Natural killer cell treated with Interleukin-12 subunit alpha and Interleukin-12 subunit beta and Interleukin-15 and Interleukin-18, amount 100 ng/mL, for 72 hours (primary cell): ENCODE results near the gene APOF. TPM values are rescaled to one million over a fixed set of nuclear protein-coding genes. Genes with fewer than 3 reads are reported as not detected.
"Not testable (repeated sequence)": the region's sequence is repeated elsewhere in the genome, so short reads cannot be mapped to it uniquely, and the experiment has no call there.

Experiments used
- ATAC-seq, 2 donors: fragments of 150-1000 bp; cut with Tn5 transposase in 1 of 2; sonication (Bioruptor Pico), chemical (Tn5 transposase) in 1 of 2; 2 replicates each; pipeline ENCODE4 v1.10.0; 2021
- DNase-seq: peaks from one replicate; pipeline ENCODE4 v3.0.0; 2022; ENCODE audit warnings: low spot score
- H3K27ac Mint-ChIP-seq, 2 donors: 1 replicate in 1 of 2; 2 replicates in 1 of 2; pipeline ENCODE4 v1.8.0; 2022; ENCODE audit warnings: mixed read lengths in 2 of 2, mild to moderate bottlenecking in 1 of 2, moderate library complexity in 1 of 2
- H3K27me3 Mint-ChIP-seq, 2 donors: 1 replicate in 1 of 2; 2 replicates in 1 of 2; pipeline ENCODE4 v1.8.0; 2022; ENCODE audit warnings: mixed read lengths in 2 of 2
- H3K36me3 Mint-ChIP-seq: one replicate; pipeline ENCODE4 v1.8.0; 2022; ENCODE audit warnings: mixed read lengths
- H3K4me1 Mint-ChIP-seq, 2 donors: 1 replicate in 1 of 2; 2 replicates in 1 of 2; pipeline ENCODE4 v1.8.0; 2022; ENCODE audit warnings: low read depth in 2 of 2, mixed read lengths in 2 of 2, mild to moderate bottlenecking in 1 of 2
- H3K4me3 Mint-ChIP-seq: one replicate; pipeline ENCODE4 v1.8.0; 2022; ENCODE audit warnings: mixed read lengths
- H3K9me3 Mint-ChIP-seq: 2 replicates; pipeline ENCODE4 v1.8.0; 2022; ENCODE audit warnings: mixed read lengths
- total RNA-seq, 2 donors: library from RNA; stranded (reverse); gene quantifications; one replicate each; pipeline ENCODE4 v1.2.3, GENCODE V29; 2022

APOF gene, protein sequence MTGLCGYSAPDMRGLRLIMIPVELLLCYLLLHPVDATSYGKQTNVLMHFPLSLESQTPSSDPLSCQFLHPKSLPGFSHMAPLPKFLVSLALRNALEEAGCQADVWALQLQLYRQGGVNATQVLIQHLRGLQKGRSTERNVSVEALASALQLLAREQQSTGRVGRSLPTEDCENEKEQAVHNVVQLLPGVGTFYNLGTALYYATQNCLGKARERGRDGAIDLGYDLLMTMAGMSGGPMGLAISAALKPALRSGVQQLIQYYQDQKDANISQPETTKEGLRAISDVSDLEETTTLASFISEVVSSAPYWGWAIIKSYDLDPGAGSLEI
- not detected for total RNA-seq

GRCh38 chr12:56362130-56363059, at the start of gene APOF:
APOF (minus strand) TSS chr12:56362857; CDS start chr12:56362745, 112 bp downstream.
- DNase-seq (no peak), ATAC-seq (no peak)
- Mint-ChIP-seq H3K27ac (peak within 1 kb of the TSS; percentile 88 to 95), H3K4me3 (peak within 1 kb of the TSS; percentile 86), H3K36me3 (no peaks in the 10 kb centered on the region), H3K4me1 (peaks cover 13 to 21% of the 10 kb centered on the region in 2 donors), H3K27me3 (no peaks in the 10 kb centered on the region), H3K9me3 (no peaks in the 10 kb centered on the region)

DNA sequence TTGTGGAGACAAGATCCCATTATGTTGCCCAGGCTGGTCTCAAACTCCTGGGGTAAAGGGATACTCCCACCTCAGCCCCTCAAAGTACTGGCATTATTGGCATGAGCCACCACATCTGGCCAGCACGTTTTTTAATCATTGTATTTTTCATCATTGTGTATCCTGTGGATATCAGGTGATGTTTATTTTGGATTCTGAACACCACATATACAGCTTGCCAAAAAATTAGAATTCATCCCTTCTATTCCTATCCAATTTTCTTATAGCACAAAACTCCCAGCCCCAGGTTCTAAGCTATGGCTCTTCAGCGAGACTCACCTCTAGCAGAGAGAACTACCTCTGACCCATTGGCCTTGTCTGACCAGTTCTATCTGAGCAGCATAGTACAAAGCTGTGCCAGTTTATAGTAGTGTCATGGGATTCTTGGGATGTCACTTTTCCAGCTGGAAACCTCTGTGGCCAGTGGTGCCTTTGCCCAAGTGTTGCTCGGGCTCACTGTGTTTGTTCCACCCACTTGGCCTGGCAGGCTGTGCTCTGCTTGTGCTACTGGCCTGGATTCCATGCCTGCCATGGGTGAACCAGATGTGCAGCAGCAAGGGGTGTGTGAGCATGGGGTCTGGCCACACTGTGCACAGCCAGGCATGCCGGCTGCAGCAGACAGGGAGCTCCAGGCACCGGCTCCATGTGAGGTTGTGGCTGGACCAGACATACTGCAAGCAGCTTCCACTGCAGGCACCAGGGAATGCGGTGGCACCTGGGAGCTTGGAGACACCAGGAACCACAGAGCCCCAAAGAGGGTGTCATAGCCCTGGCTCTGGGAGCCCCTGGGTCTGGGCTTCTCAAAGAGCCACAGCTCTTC, 49.4 kb upstream of the APOF start:
- no peak overlapping the region for H3K27ac Mint-ChIP-seq
- H3K9me3 Mint-ChIP-seq = no peaks in the 10 kb centered on the region
- H3K4me1 Mint-ChIP-seq = no peaks in the 10 kb centered on the region
- no peak overlapping the region for H3K4me3 Mint-ChIP-seq
- H3K36me3 Mint-ChIP-seq = peaks cover 5% of the 10 kb centered on the region
- H3K27me3 Mint-ChIP-seq = no peaks in the 10 kb centered on the region
- no peak for DNase-seq
- ATAC-seq = peak in 1 of 2 donors; percentile 14

GRCh38 chr12:56410768-56411167, 48.1 kb upstream of the APOF start:
- DNase-seq (no peak), ATAC-seq (no peak)
- no peak overlapping the region for H3K4me3 Mint-ChIP-seq
- H3K9me3 Mint-ChIP-seq = no peaks in the 10 kb centered on the region
- no peaks in the 10 kb centered on the region for H3K27me3 Mint-ChIP-seq
- H3K36me3 Mint-ChIP-seq = peaks cover 5% of the 10 kb centered on the region
- no peak overlapping the region for H3K27ac Mint-ChIP-seq
- no peaks in the 10 kb centered on the region for H3K4me1 Mint-ChIP-seq

DNA sequence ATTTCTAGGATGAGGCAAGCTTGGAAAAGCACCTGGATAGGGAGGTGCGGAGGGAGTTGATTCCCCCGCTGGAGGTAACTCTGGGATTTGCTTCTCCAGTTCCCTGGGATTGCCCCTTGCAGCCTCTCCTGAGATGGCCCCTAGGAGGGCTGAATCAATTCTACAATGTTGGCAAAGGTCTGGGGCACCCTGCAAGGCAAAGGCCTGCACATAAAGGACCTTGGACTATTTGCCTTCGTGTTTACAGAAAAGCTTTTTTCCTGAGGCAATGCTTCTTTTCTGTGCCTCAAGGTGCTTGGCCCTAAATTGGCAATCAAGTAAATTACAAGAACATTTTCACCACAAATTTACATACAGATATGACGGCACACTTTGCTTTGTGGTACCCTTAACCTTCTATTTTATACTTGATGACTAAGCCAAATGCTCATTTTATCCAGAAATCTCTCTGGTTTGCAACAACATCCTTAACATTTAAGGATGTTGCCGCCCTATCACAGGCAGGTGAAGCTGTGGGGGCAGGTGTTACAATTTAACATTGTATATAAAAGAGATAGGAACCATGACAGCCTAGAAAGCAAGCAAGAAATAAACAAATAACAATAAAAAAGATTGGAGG, 46.3 kb upstream of the APOF start:
- DNase-seq (no peak), ATAC-seq (no peak)
- Mint-ChIP-seq H3K9me3 (no peaks in the 10 kb centered on the region), H3K36me3 (no peaks in the 10 kb centered on the region), H3K27ac (no peak overlapping the region), H3K27me3 (no peaks in the 10 kb centered on the region), H3K4me1 (no peaks in the 10 kb centered on the region), H3K4me3 (no peak overlapping the region)

DNA sequence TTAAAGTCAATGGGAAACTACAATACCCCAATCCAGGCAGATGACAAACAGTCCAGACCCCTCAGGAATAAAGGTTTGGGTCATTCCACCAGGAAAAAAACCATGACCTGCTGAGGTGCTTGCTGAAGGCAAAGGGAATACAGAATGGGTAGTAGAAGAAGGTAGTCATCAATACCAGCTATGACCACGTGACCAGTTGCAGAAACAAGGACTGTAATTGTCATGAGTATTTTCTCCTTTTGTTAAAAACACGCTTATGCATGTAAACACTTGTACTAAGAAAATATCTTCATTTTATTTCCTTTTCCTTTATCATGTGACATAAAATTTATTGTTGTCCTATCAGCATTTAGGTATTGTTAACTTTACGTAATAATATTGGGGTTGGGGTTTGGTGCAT, 41.6 kb upstream of the APOF start:
- H3K27ac Mint-ChIP-seq, H3K4me3 Mint-ChIP-seq, H3K9me3 Mint-ChIP-seq, ATAC-seq, H3K4me1 Mint-ChIP-seq, DNase-seq, H3K27me3 Mint-ChIP-seq, H3K36me3 Mint-ChIP-seq: not testable (repeated sequence)

GRCh38 chr12:56401612-56402011, 39.0 kb upstream of the APOF start:
- not testable (repeated sequence) for H3K9me3 Mint-ChIP-seq, H3K4me1 Mint-ChIP-seq, DNase-seq, H3K4me3 Mint-ChIP-seq, H3K27me3 Mint-ChIP-seq, H3K27ac Mint-ChIP-seq, H3K36me3 Mint-ChIP-seq, ATAC-seq

DNA sequence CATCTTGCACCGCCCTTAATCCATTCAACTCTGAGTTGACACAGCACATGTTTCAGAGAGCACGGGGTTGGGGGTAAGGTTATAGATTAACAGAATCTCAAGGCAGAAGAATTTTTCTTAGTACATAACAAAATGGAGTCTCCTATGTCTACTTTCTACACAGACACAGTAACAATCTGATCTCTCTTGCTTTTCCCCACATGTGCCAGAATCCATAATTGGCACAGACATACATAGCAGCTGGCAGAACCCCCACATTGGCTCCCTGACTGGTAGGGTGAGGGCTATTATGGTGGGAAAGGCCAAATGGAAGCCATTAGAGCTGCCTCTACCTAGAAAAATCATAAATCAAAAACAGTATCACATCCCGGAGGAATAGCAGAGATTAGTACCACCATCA, 38.5 kb upstream of the APOF start:
- H3K27me3 Mint-ChIP-seq, H3K9me3 Mint-ChIP-seq, H3K4me3 Mint-ChIP-seq, H3K36me3 Mint-ChIP-seq, ATAC-seq, DNase-seq, H3K4me1 Mint-ChIP-seq, H3K27ac Mint-ChIP-seq: not testable (repeated sequence)

- not testable (repeated sequence) for ATAC-seq, H3K4me1 Mint-ChIP-seq, H3K9me3 Mint-ChIP-seq
Observed at GRCh38 chr12:56399466-56399865, 36.8 kb upstream of the APOF start.

DNA sequence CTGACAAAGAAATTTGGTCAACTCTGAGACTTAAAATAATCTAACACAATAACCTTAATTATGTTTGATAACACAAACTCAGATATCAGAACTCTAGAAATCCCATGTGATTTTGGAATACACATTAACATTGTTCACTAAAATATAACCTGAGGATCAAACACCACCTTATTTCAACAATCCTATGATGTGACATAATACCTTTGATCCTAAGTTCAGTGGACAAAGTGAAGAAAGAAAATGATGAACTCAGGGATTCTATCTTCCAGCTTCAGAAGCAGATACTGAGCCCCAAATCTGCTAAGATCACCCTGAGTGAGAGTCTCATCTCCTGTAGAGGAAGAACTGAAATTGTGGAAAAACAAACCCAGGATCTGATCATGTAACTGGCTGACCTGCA, 35.7 kb upstream of the APOF start:
- H3K4me3 Mint-ChIP-seq = no peak overlapping the region
- DNase-seq (no peak), ATAC-seq (no peak)
- no peaks in the 10 kb centered on the region for H3K4me1 Mint-ChIP-seq
- peaks cover 7% of the 10 kb centered on the region for H3K9me3 Mint-ChIP-seq
- H3K36me3 Mint-ChIP-seq = peaks cover 5% of the 10 kb centered on the region
- H3K27me3 Mint-ChIP-seq = peaks cover 0 to 3% of the 10 kb centered on the region in 2 donors
- H3K27ac Mint-ChIP-seq = no peak overlapping the region

More at GRCh38 chr12:56399466-56399865, 36.8 kb upstream of the APOF start:
- not testable (repeated sequence) for H3K27ac Mint-ChIP-seq, H3K36me3 Mint-ChIP-seq, DNase-seq, H3K27me3 Mint-ChIP-seq, H3K4me3 Mint-ChIP-seq

DNA sequence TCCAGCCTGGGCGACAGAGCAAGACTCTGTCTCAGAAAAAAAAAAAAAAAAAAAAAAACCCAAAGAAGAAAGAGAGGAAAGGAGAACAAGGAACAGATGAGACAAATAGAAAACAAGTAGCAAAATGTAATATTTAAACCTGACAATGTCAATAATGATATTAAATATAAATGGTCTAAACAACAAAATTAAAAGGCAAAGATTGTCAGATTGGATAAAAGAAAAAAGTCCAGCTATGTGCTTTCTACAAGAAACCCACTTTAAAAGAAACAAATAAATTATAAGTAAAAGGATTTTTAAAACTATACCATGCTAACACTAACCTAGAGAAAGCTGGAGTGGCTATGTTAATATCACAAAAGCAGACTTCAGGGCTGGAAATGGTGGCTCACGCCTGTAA, 29.7 kb upstream of the APOF start:
- Mint-ChIP-seq H3K4me3 (no peak overlapping the region), H3K9me3 (no peaks in the 10 kb centered on the region), H3K4me1 (no peaks in the 10 kb centered on the region), H3K27ac (no peak overlapping the region), H3K27me3 (peaks cover 3 to 5% of the 10 kb centered on the region in 2 donors), H3K36me3 (peaks cover 6% of the 10 kb centered on the region)
- ATAC-seq (no peak), DNase-seq (no peak)

- peaks cover 3 to 5% of the 10 kb centered on the region in 2 donors for H3K27me3 Mint-ChIP-seq
- no peaks in the 10 kb centered on the region for H3K4me1 Mint-ChIP-seq
- peaks cover 6% of the 10 kb centered on the region for H3K36me3 Mint-ChIP-seq
- H3K27ac Mint-ChIP-seq = no peak overlapping the region
- DNase-seq = no peak
- H3K4me3 Mint-ChIP-seq = no peak overlapping the region
- no peaks in the 10 kb centered on the region for H3K9me3 Mint-ChIP-seq
- no peak for ATAC-seq
Observed at GRCh38 chr12:56391721-56392120, 29.1 kb upstream of the APOF start.

- Mint-ChIP-seq H3K9me3 (no peaks in the 10 kb centered on the region), H3K27me3 (peaks cover 3 to 5% of the 10 kb centered on the region in 2 donors), H3K36me3 (peaks cover 6% of the 10 kb centered on the region), H3K4me3 (no peak overlapping the region), H3K4me1 (no peaks in the 10 kb centered on the region), H3K27ac (no peak overlapping the region)
- no peak for ATAC-seq
- no peak for DNase-seq
Observed at GRCh38 chr12:56389412-56389811, 26.8 kb upstream of the APOF start.

DNA sequence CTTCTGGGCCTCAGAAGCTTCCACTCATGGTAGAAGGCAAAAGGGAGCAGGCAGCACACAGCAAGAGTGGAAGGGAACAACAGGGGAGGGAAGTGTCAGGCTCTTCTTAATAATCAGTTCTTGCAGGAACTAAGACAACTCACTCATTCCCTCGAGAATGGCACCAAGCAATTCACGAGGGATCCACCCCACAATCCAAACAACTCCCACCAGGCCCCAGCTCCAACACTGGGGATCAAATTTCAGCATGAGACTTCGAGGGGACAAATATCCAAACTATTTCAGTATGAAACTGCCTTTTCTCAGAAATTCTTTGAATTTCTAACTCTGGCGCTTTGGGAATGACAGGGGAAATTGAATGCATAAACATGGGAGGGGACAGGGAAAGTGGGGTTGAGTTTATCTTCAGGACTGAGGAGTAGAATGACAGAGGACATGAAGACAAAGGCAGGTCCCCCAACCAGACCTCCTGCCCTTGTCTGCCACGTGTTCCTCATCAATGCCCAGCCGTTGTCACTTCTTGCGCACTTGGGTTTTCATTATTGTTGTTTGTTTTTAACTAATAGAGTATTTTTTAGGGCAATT, 24.6 kb upstream of the APOF start:
- no peak for ATAC-seq
- peaks cover 3 to 5% of the 10 kb centered on the region in 2 donors for H3K27me3 Mint-ChIP-seq
- H3K9me3 Mint-ChIP-seq = no peaks in the 10 kb centered on the region
- H3K4me3 Mint-ChIP-seq = no peak overlapping the region
- H3K36me3 Mint-ChIP-seq = peaks cover 6% of the 10 kb centered on the region
- H3K27ac Mint-ChIP-seq = no peak overlapping the region
- no peaks in the 10 kb centered on the region for H3K4me1 Mint-ChIP-seq
- DNase-seq = no peak
